Gastrocnemius medialis (tissue), 4 donors: Measurements from ENCODE around the gene LFNG. TPM values are rescaled to one million over a fixed set of nuclear protein-coding genes. Genes with fewer than 3 reads are reported as not detected.
A peak's percentile ranks its signal among the peaks of the same experiment; 100 is the strongest.

Experiments used
- ATAC-seq, 2 donors: fragments of 150-250 bp; one replicate each; pipeline ENCODE4 v1.9.1; 2016
- DNase-seq, 2 donors: peaks; one replicate each; pipeline ENCODE4 v3.0.0-alpha.2; 2019
- H3K27ac ChIP-seq, 4 donors: fragments of 200-600 bp; sonication (generic); 1 replicate in 1 of 4; 2 replicates in 3 of 4; pipeline ENCODE4 v1.5.1; 2016 to 2018; ENCODE audit warnings: mild to moderate bottlenecking in 2 of 4, moderate library complexity in 1 of 4
- H3K27me3 ChIP-seq, 3 donors: fragments of 200-600 bp; sonication (generic) in 2 of 3; 1 replicate in 1 of 3; 2 replicates in 2 of 3; pipeline versions ENCODE4 v1.5.1 to v1.6.0; 2016 to 2019; ENCODE audit warnings: mild to moderate bottlenecking in 1 of 3, moderate library complexity in 1 of 3
- H3K36me3 ChIP-seq, 2 donors: fragments of 200-600 bp; sonication (generic) in 1 of 2; one replicate each; pipeline ENCODE4 v1.5.1; 2017 to 2018
- H3K4me1 ChIP-seq, 2 donors: fragments of 200-600 bp; sonication (generic) in 1 of 2; one replicate each; pipeline ENCODE4 v1.5.1; 2016 to 2017; ENCODE audit warnings: mild to moderate bottlenecking in 2 of 2
- H3K4me3 ChIP-seq, 4 donors: fragments of 200-600 bp; sonication (generic) in 3 of 4; 1 replicate in 1 of 4; 2 replicates in 3 of 4; pipeline ENCODE4 v1.5.1; 2016 to 2019; ENCODE audit warnings: mild to moderate bottlenecking in 2 of 4
- H3K9me3 ChIP-seq, 3 donors: fragments of 200-600 bp; sonication (generic) in 2 of 3; 1 replicate in 1 of 3; 2 replicates in 2 of 3; pipeline ENCODE4 v1.5.1; 2016 to 2019
- CTCF ChIP-seq, 5 experiments: fragments of 450-650 bp in 3 of 5; fragments of 200-600 bp in 2 of 5; sonication (generic) in 2 of 5; IDR thresholded peaks in 4 of 5; conservative IDR thresholded peaks in 1 of 5; 1 replicate in 4 of 5; 2 replicates in 1 of 5; pipeline ENCODE4 v1.5.1; 2016 to 2019; ENCODE audit warnings: antibody characterized with exemption in 5 of 5, mild to moderate bottlenecking in 3 of 5, moderate library complexity in 3 of 5
- POLR2A ChIP-seq, 2 donors: fragments of 450-650 bp; IDR thresholded peaks; one replicate each; pipeline ENCODE4 v1.6.1; 2017; ENCODE audit warnings: antibody characterized with exemption in 2 of 2, mild to moderate bottlenecking in 2 of 2, moderate library complexity in 2 of 2
- in situ Hi-C, 4 donors: fragments of 200-750 bp; cut with MboI; loops; one replicate each; pipeline versions ENCODE4 v1.15.0 to v1.8.0; 2017; ENCODE audit warnings: low sequenced_read_pairs in 4 of 4
- intact Hi-C: fragments of 100-400 bp; cut with DNase I; formaldehyde crosslinking; loops from one replicate; pipeline ENCODE4 v1.15.1; 2023; ENCODE audit warnings: low total_unique reads
- total RNA-seq, 4 donors: library from RNA; depleted of rRNA; stranded (reverse); fragments of >200 nt; gene quantifications; one replicate each; pipeline versions ENCODE4 v1.1.0 to v1.2.3, GENCODE V29; 2016

LFNG gene
- total RNA-seq, 4 donors from 2014 or later, result 1.0 to 5.9 (median 1.7) TPM

DNA sequence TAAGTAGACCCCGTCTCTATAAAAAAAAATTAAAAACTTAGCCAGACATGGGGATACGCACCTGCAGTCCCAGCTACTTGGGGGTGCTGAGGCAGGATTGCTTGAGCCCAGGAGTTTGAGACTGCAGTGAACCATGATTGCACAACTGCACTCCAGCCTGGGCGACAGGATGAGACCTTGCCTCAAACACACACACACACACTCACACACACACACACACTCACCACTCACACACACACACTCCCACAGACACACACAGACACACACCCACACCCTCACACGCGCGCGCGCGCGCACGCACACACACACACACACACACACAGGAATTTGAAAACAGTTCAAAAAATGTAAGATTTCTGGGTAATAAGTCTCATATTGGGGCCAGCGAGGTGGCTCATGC is 34.7 kb upstream of the LFNG start:
- in situ Hi-C loops, result no loop called here
- TF ChIP-seq POLR2A (IDR thresholded peaks at IDR 0.05), result no peak
- TF ChIP-seq CTCF (IDR thresholded peaks at IDR 0.05 in 4 of 5, conservative IDR thresholded peaks at IDR 0.05 in 1 of 5), result no peak
- H3K27ac ChIP-seq, result no peak overlapping the region
- no peak overlapping the region for H3K4me3 ChIP-seq
- no peak for DNase-seq
- H3K36me3 ChIP-seq, result no peaks in the 10 kb centered on the region
- ATAC-seq, result no peak
- intact Hi-C loops, result no loop called here
- no peaks in the 10 kb centered on the region for H3K9me3 ChIP-seq
- H3K4me1 ChIP-seq, result peaks cover 17 to 20% of the 10 kb centered on the region in 2 donors
- peaks cover 11 to 36% (median 29%) of the 10 kb centered on the region in 3 donors for H3K27me3 ChIP-seq

DNA sequence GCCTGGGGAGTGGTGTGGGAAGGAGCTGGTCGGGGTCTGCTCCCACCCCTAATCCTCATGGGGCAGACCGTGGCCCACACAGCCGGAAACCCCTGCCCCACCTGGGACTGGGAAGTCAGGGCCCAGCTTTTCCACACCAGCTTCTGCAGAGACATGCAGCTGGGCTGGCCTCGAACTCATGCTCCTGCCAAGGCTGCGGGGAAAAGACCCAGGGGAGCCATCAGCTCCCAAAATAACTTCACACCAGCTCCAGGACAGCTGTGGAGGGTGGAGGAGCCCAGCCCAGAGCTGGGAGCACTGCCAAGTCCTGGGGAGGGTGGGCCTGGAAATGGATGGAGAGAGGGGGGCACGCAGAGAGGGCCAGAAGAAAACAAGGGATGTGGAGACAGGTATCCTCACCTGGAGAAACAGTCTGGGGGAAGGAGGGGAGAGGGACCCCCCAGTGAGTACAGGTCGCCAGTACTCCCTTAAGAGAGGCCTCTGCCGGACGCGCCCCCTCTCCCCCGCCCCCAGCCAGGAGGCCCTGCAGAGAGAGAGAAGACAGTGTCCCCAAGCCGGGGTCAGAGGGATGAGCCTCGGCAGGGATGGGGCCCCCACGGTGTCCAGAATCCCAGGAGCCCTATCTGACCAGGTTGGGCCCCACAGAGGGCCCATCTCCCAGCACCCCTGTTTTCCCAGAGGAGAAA is 31.8 kb upstream of the LFNG start:
- Histone ChIP-seq H3K4me3 (no peak overlapping the region), H3K27ac (peak overlapping the region; percentile 25 to 73 (median 58)), H3K36me3 (no peaks in the 10 kb centered on the region), H3K27me3 (peaks cover 0 to 8% (median 6%) of the 10 kb centered on the region in 3 donors), H3K4me1 (peaks cover 17 to 20% of the 10 kb centered on the region in 2 donors), H3K9me3 (no peaks in the 10 kb centered on the region)
- TF ChIP-seq CTCF (IDR thresholded peaks at IDR 0.05 in 4 of 5, conservative IDR thresholded peaks at IDR 0.05 in 1 of 5), result no peak
- TF ChIP-seq POLR2A (IDR thresholded peaks at IDR 0.05), result no peak
- ATAC-seq (no peak), DNase-seq (peak in 1 of 2 donors; percentile 48)
- intact Hi-C loops (no loop called here), in situ Hi-C loops (no loop called here)

- peak; percentile 71 to 73 for ATAC-seq
- peak overlapping the region; percentile 25 to 73 (median 58) for H3K27ac ChIP-seq
- no peak for TF ChIP-seq CTCF (IDR thresholded peaks at IDR 0.05 in 4 of 5, conservative IDR thresholded peaks at IDR 0.05 in 1 of 5)
- TF ChIP-seq POLR2A (IDR thresholded peaks at IDR 0.05), result no peak
- peak; percentile 32 to 68 for DNase-seq
- in situ Hi-C loops, result no loop called here
- H3K27me3 ChIP-seq, result peaks cover 4 to 8% (median 6%) of the 10 kb centered on the region in 3 donors
- H3K4me1 ChIP-seq, result peaks cover 17 to 20% of the 10 kb centered on the region in 2 donors
- no peak overlapping the region for H3K4me3 ChIP-seq
- intact Hi-C loops, result no loop called here
- H3K36me3 ChIP-seq, result no peaks in the 10 kb centered on the region
- no peaks in the 10 kb centered on the region for H3K9me3 ChIP-seq
Observed at GRCh38 chr7:2488272-2488645, 31.3 kb upstream of the LFNG start.

DNA sequence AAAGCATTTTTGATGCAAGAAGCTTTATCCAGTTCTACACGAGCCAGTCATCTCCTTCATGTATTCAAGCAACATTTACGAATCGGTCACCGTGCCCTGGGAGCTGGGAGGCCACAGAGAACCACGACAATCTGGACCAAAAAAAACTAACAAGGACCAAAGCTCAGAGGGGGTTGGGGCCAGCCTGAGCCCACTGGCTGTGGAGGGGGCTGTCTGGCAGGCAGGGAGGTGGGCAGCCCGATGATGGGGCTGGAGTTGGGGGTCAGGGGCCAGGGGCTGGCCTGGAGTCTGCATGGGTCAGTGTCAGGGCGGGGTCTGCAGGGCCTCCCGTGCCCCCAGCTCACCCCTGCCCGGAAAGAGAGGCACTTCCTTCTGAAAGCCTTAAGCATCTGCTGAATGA is 30.9 kb upstream of the LFNG start:
- intact Hi-C loops, result no loop called here
- no peak for DNase-seq
- Histone ChIP-seq H3K4me3 (no peak overlapping the region), H3K27me3 (peaks cover 4 to 8% (median 6%) of the 10 kb centered on the region in 3 donors), H3K4me1 (peaks cover 17 to 20% of the 10 kb centered on the region in 2 donors), H3K27ac (peak overlapping the region; percentile 25 to 73 (median 58)), H3K9me3 (no peaks in the 10 kb centered on the region), H3K36me3 (no peaks in the 10 kb centered on the region)
- TF ChIP-seq POLR2A (IDR thresholded peaks at IDR 0.05), result no peak
- TF ChIP-seq CTCF (IDR thresholded peaks at IDR 0.05 in 4 of 5, conservative IDR thresholded peaks at IDR 0.05 in 1 of 5), result no peak
- ATAC-seq, result peak in 1 of 2 donors; percentile 17
- in situ Hi-C loops, result no loop called here
